IMR-90 (cell line): Measurements from ENCODE around the gene KDM6B. TPM values are rescaled to one million over a fixed set of nuclear protein-coding genes. Genes with fewer than 3 reads are reported as not detected.
A peak's percentile ranks its signal among the peaks of the same experiment; 100 is the strongest.

Experiments used
- ATAC-seq: fragments of 200-7000 bp; cut with Tn5 transposase; 2 replicates; pipeline ENCODE4 v1.9.1; 2020; ENCODE audit warnings: low read depth, mild to moderate bottlenecking, moderate library complexity
- BruUV-seq: library from RNA; stranded (reverse); fragments of 400-500 nt; replicated peaks from 2 replicates; lab custom pipeline; 2021; lab: Mats Ljungman, UMichigan
- CTCF ChIA-PET: fragments of 300-600 bp; formaldehyde crosslinking; extraction: SDS; loops from one replicate; lab custom pipeline; 2021; ENCODE audit warnings: antibody characterized with exemption; lab: Yijun Ruan, JAX
- POLR2A ChIA-PET: fragments of 300-600 bp; sonication (Branson Sonifier 250); formaldehyde crosslinking; loops from one replicate; lab custom pipeline; 2022; ENCODE audit warnings: antibody characterized with exemption; ENCODE audit not compliant: unreplicated experiment; lab: Charles Lee
- DNase-seq: peaks from one replicate; pipeline ENCODE4 v3.0.0; 2013
- H2AFZ ChIP-seq: replicated peaks from 2 replicates; pipeline ENCODE3; 2013; ENCODE audit warnings: low read length, mild to moderate bottlenecking; ENCODE audit not compliant: poor library complexity
- H2AK5ac ChIP-seq: 2 replicates; pipeline ENCODE4 v1.6.1; 2013; ENCODE audit warnings: low read depth, low read length, inconsistent platforms
- H2AK9ac ChIP-seq: replicated peaks from 2 replicates; pipeline ENCODE3; 2013; ENCODE audit warnings: mild to moderate bottlenecking, low read depth, low read length, moderate library complexity; ENCODE audit not compliant: poor library complexity
- H2BK120ac ChIP-seq: 2 replicates; pipeline ENCODE4 v1.6.1; 2013; ENCODE audit warnings: low read depth, low read length, inconsistent platforms
- H2BK15ac ChIP-seq: 3 replicates; pipeline ENCODE4 v1.6.1; 2013; ENCODE audit warnings: low read depth, low read length, inconsistent platforms
- H2BK20ac ChIP-seq: 2 replicates; pipeline ENCODE4 v1.6.1; 2013; ENCODE audit warnings: low read depth, mild to moderate bottlenecking, inconsistent platforms, low read length, moderate library complexity
- H2BK5ac ChIP-seq: 2 replicates; pipeline ENCODE4 v1.6.1; 2013; ENCODE audit warnings: mild to moderate bottlenecking, low read depth, low read length, inconsistent platforms; ENCODE audit not compliant: poor library complexity, severe bottlenecking
- H3K14ac ChIP-seq: replicated peaks from 2 replicates; pipeline ENCODE4 v1.6.1; 2013; ENCODE audit warnings: low read depth, low read length, inconsistent platforms
- H3K18ac ChIP-seq: 2 replicates; pipeline ENCODE4 v1.6.1; 2013; ENCODE audit warnings: low read depth, low read length, control low read depth
- H3K23ac ChIP-seq: 2 replicates; pipeline ENCODE4 v1.6.1; 2013; ENCODE audit warnings: low read depth, low read length, inconsistent platforms
- H3K27ac ChIP-seq: 2 replicates; pipeline ENCODE4 v1.5.1; 2013; ENCODE audit warnings: mild to moderate bottlenecking, control low read depth, low read length; ENCODE audit not compliant: insufficient read depth
- H3K27me3 ChIP-seq: 2 replicates; pipeline ENCODE4 v1.6.1; 2013; ENCODE audit warnings: low read length; ENCODE audit not compliant: control insufficient read depth, insufficient read depth
- H3K36me3 ChIP-seq: 2 replicates; pipeline ENCODE4 v1.6.1; 2013; ENCODE audit warnings: low read length, mixed read lengths; ENCODE audit not compliant: control insufficient read depth, insufficient read depth
- H3K4ac ChIP-seq: 2 replicates; pipeline ENCODE4 v1.6.1; 2013; ENCODE audit warnings: low read depth, low read length, inconsistent platforms
- H3K4me1 ChIP-seq: 2 replicates; pipeline ENCODE4 v1.6.1; 2013; ENCODE audit warnings: low read length, mixed read lengths; ENCODE audit not compliant: control insufficient read depth, insufficient read depth
- H3K4me2 ChIP-seq: 2 replicates; pipeline ENCODE4 v1.6.1; 2013; ENCODE audit warnings: low read depth, mild to moderate bottlenecking, control low read depth, low read length, moderate library complexity
- H3K4me3 ChIP-seq: 2 replicates; pipeline ENCODE4 v1.5.1; 2013; ENCODE audit warnings: low read depth, mild to moderate bottlenecking, control low read depth, low read length, moderate library complexity; ENCODE audit not compliant: insufficient read depth
- H3K56ac ChIP-seq: 2 replicates; pipeline ENCODE4 v1.6.1; 2013; ENCODE audit warnings: low read length, inconsistent platforms; ENCODE audit not compliant: insufficient read depth; ENCODE audit errors: extremely low read depth
- H3K79me1 ChIP-seq, 2 experiments: 2 replicates each; pipeline ENCODE4 v1.6.1; 2013; ENCODE audit warnings: low read length in 2 of 2, inconsistent platforms in 1 of 2, low read depth in 1 of 2
- H3K9ac ChIP-seq: 2 replicates; pipeline ENCODE4 v1.6.1; 2013; ENCODE audit warnings: low read depth, low read length, control low read depth
- H3K9me1 ChIP-seq: 2 replicates; pipeline ENCODE4 v1.6.1; 2013; ENCODE audit warnings: low read length, inconsistent platforms; ENCODE audit not compliant: insufficient read depth
- H3K9me3 ChIP-seq: 2 replicates; pipeline ENCODE4 v1.6.1; 2013; ENCODE audit warnings: low read length; ENCODE audit not compliant: control insufficient read depth, insufficient read depth
- H4K20me1 ChIP-seq: 2 replicates; pipeline ENCODE4 v1.6.1; 2013; ENCODE audit warnings: low read length, inconsistent platforms; ENCODE audit not compliant: insufficient read depth
- H4K5ac ChIP-seq: 2 replicates; pipeline ENCODE4 v1.6.1; 2013; ENCODE audit warnings: mild to moderate bottlenecking, low read depth, low read length, control low read depth
- H4K8ac ChIP-seq, 2 experiments: 2 replicates each; pipeline ENCODE4 v1.6.1; 2013; ENCODE audit warnings: low read depth in 2 of 2, low read length in 2 of 2, control low read depth in 1 of 2, inconsistent platforms in 1 of 2
- H4K91ac ChIP-seq: 2 replicates; pipeline ENCODE4 v1.6.1; 2013; ENCODE audit warnings: low read depth, low read length, inconsistent platforms; ENCODE audit not compliant: insufficient read depth
- CEBPB ChIP-seq: IDR thresholded peaks from 2 replicates; pipeline ENCODE4 v1.6.1; 2012; ENCODE audit warnings: low read depth, low read length, improper control_type of control experiment
- CHD1 ChIP-seq: IDR thresholded peaks from 2 replicates; pipeline ENCODE4 v1.6.1; 2012; ENCODE audit warnings: low read depth, low read length, improper control_type of control experiment
- CTCF ChIP-seq: conservative IDR thresholded peaks from 2 replicates; pipeline ENCODE4 v1.5.1; 2012; ENCODE audit warnings: mild to moderate bottlenecking, low read depth, low read length, improper control_type of control experiment
- MAFK ChIP-seq: IDR thresholded peaks from 2 replicates; pipeline ENCODE4 v1.6.1; 2012; ENCODE audit warnings: low read depth, low read length, improper control_type of control experiment
- MAZ ChIP-seq: IDR thresholded peaks from 2 replicates; pipeline ENCODE4 v1.6.1; 2012; ENCODE audit warnings: low read depth, mild to moderate bottlenecking, low read length, improper control_type of control experiment, moderate library complexity, borderline replicate concordance
- MXI1 ChIP-seq: IDR thresholded peaks from 2 replicates; pipeline ENCODE4 v1.6.1; 2012; ENCODE audit warnings: low read depth, mild to moderate bottlenecking, low read length, moderate library complexity, borderline replicate concordance
- NFE2L2 ChIP-seq: fragments of 150-350 bp; IDR thresholded peaks from 2 replicates; pipeline ENCODE4 v1.6.1; 2016; ENCODE audit warnings: low read depth, mild to moderate bottlenecking, low read length
- POLR2A ChIP-seq: IDR thresholded peaks from 2 replicates; pipeline ENCODE4 v1.6.1; 2012; ENCODE audit warnings: mild to moderate bottlenecking, low read depth, low read length
- RAD21 ChIP-seq: IDR thresholded peaks from 2 replicates; pipeline ENCODE4 v1.6.1; 2012; ENCODE audit warnings: low read length, improper control_type of control experiment
- RCOR1 ChIP-seq: IDR thresholded peaks from 2 replicates; pipeline ENCODE4 v1.6.1; 2012; ENCODE audit warnings: mild to moderate bottlenecking, low read length, improper control_type of control experiment; ENCODE audit not compliant: insufficient replicate concordance
- RFX5 ChIP-seq: IDR thresholded peaks from 2 replicates; pipeline ENCODE4 v1.8.0; 2012; ENCODE audit warnings: low read depth, mild to moderate bottlenecking, low read length, moderate library complexity
- SMC3 ChIP-seq: fragments of 150-350 bp; IDR thresholded peaks from 2 replicates; pipeline ENCODE4 v1.6.1; 2016; ENCODE audit warnings: low read depth, mild to moderate bottlenecking, antibody characterized with exemption, low read length, moderate library complexity
- USF2 ChIP-seq: fragments of 150-350 bp; IDR thresholded peaks from 2 replicates; pipeline ENCODE4 v1.6.1; 2017; ENCODE audit warnings: mild to moderate bottlenecking, antibody characterized with exemption, low read length, low read depth
- WGBS, 2 experiments: methylation state at CpG; one replicate each; pipeline versions ENCODE4 v1.1.5 to v1.1.7; 2013; ENCODE audit warnings: missing lambda C conversion rate in 2 of 2; ENCODE audit not compliant: insufficient read length in 1 of 2; ENCODE audit errors: extremely low coverage in 2 of 2; 5-methylcytosine and 5-hydroxymethylcytosine counted together
- dilution Hi-C: fragments of 300-500 bp; cut with HindIII; formaldehyde crosslinking; loops from one replicate; pipeline ENCODE4 v1.14.3; 2018; ENCODE audit warnings: low sequenced_read_pairs; ENCODE audit not compliant: unreplicated experiment
- in situ Hi-C: fragments of 300-500 bp; cut with MboI; formaldehyde crosslinking; loops from 3 replicates; pipeline ENCODE4 v1.14.3; 2019; ENCODE audit warnings: low sequenced_read_pairs, inconsistent platforms, mixed read lengths
- intact Hi-C: fragments of 100-400 bp; cut with micrococcal nuclease; formaldehyde crosslinking; loops from 2 replicates; pipeline ENCODE4 v1.10.0; 2022
- polyA plus RNA-seq, 3 experiments: library from polyadenylated mRNA; depleted of rRNA; stranded (reverse); fragments of >200 nt; gene quantifications; 2 replicates each; pipeline ENCODE4 v1.2.3, GENCODE V29; 2012; ENCODE audit warnings: low replicate concordance in 1 of 3
- total RNA-seq: library from RNA; depleted of rRNA; stranded (reverse); fragments of >200 nt; gene quantifications from 2 replicates; pipeline ENCODE4 v1.2.3, GENCODE V29; 2012
- TF ChIP-seq, protein P1 (sequence below): fragments of 150-350 bp; IDR thresholded peaks from 2 replicates; pipeline ENCODE4 v1.6.1; 2016; ENCODE audit warnings: low read depth, mild to moderate bottlenecking, low read length, moderate library complexity, borderline replicate concordance

The KDM6B gene
- total and polyA plus RNA-seq, 2 of the 4 experiments (the other 2 are of a cell fraction): 0.72 to 3.5 TPM

DNA sequence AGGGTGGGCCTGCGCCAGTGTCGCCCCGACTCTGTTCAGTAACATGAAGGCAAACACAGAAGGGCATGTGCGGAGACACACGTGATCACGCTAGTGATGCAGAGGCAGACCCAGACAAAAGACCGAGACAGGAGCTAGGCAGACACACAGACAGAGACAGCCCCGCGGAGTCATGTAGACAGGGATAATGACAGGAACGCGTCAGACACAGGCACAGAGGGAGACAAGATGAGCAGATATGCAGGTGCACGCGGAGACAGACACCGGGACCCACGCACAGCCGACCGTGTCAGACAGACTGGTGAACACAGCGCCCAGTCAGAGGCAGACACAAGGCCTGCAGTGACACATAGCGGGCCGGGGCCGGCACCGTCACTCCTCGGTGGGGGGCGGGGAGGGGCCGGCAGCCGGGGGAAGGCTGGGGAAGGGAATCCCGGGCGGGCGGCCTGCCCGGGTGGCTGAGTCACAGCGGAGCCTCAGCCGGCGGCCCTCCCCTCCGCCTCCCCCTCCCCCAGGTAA lies 7.4 kb downstream of the KDM6B start:
- H4K91ac ChIP-seq: peak overlapping the region; percentile 89; the same call in 1 of the 2 replicates
- 0 out of 2 replicates have a peak overlapping the region, but pooled peaks have one; percentile 42 for H2BK20ac ChIP-seq
- DNase-seq (peak; percentile 91), ATAC-seq (peak; percentile 40)
- 2% methylated on average over 14 of the region's 34 CpGs; no CpG with 5 or more reads in 1 of the 2 experiments for WGBS, 2 experiments
- BruUV-seq: no TSS peak
- peak overlapping the region; percentile 90 for H3K27ac ChIP-seq
- dilution Hi-C loops: no loop called here
- no peak overlapping the region for H3K18ac ChIP-seq
- ChIA-PET POLR2A (no interaction called here), CTCF (interaction anchor here (1.2 kb wide), 1 partner anchor 72 kb away, joined by 3 read pairs; no protein-coding TSS in a partner anchor)
- H3K4me3 ChIP-seq: peak overlapping the region; percentile 71
- in situ Hi-C loops: no loop called here
- peaks cover 25% of the 10 kb centered on the region for H3K4me1 ChIP-seq
- H2BK15ac ChIP-seq: peak overlapping the region; percentile 51; the same call in 2 of the 3 replicates
- H3K27me3 ChIP-seq: no peaks in the 10 kb centered on the region
- no peak overlapping the region for H3K56ac ChIP-seq
- H3K79me1 ChIP-seq: peaks cover 19 to 86% of the 10 kb centered on the region in 2 experiments
- H3K9me1 ChIP-seq: peaks cover 9% of the 10 kb centered on the region; the same call in 1 of the 2 replicates
- peak overlapping the region; percentile 93 for H3K4me2 ChIP-seq
- H2AK9ac ChIP-seq: peak overlapping the region; percentile 98
- peak overlapping the region; percentile 80 for H2AK5ac ChIP-seq
- H3K14ac ChIP-seq: peak overlapping the region; percentile 79
- peak overlapping the region; percentile 93 for H3K4ac ChIP-seq
- peak overlapping the region; percentile 90 for H2BK5ac ChIP-seq
- H3K9ac ChIP-seq: peak overlapping the region; percentile 74
- peak overlapping the region; percentile 94 for H2AFZ ChIP-seq
- no peaks in the 10 kb centered on the region for H3K9me3 ChIP-seq
- H3K23ac ChIP-seq: peak overlapping the region; percentile 29
- no peak overlapping the region for H4K5ac ChIP-seq
- peaks cover 73% of the 10 kb centered on the region for H4K20me1 ChIP-seq
- peak overlapping the region; percentile 79 to 91; a peak in 2 of 4 replicates for H4K8ac ChIP-seq
- intact Hi-C loops: loop anchor here (5.0 kb wide), 1 partner anchor 269 kb away; no protein-coding TSS in a partner anchor
- H2BK120ac ChIP-seq: peak overlapping the region; percentile 91
- peaks cover 19% of the 10 kb centered on the region; the same call in 1 of the 2 replicates for H3K36me3 ChIP-seq
- TF ChIP-seq POLR2A: peak; percentile 69
- TF ChIP-seq RCOR1: peak; percentile 83
- TF ChIP-seq MAFK: no peak
- TF ChIP-seq NFE2L2: no peak; the same call in 1 of the 2 replicates
- TF ChIP-seq SMC3: no peak; the same call in 1 of the 2 replicates
- TF ChIP-seq CHD1: no peak
- TF ChIP-seq, protein P1, sequence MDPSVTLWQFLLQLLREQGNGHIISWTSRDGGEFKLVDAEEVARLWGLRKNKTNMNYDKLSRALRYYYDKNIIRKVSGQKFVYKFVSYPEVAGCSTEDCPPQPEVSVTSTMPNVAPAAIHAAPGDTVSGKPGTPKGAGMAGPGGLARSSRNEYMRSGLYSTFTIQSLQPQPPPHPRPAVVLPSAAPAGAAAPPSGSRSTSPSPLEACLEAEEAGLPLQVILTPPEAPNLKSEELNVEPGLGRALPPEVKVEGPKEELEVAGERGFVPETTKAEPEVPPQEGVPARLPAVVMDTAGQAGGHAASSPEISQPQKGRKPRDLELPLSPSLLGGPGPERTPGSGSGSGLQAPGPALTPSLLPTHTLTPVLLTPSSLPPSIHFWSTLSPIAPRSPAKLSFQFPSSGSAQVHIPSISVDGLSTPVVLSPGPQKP: no peak
- TF ChIP-seq MAZ: peak; percentile 74; the same call in 1 of the 2 replicates
- TF ChIP-seq CEBPB: no peak
- peak; percentile 27; the same call in 1 of the 2 replicates for TF ChIP-seq RAD21
- TF ChIP-seq RFX5: no peak
- peak; percentile 60; the same call in 1 of the 2 replicates for TF ChIP-seq MXI1
- TF ChIP-seq CTCF: peak; percentile 34; the same call in 1 of the 2 replicates
- TF ChIP-seq USF2: peak; percentile 92
